Parathyroid adenoma (tissue), 2 donors: ENCODE data around the gene UACA.

ENCODE experiments used
- H2AFZ ChIP-seq: fragments of 300-600 bp; sonication (generic); one replicate; pipeline ENCODE4 v1.7.0; 2017; ENCODE audit warnings: antibody characterized with exemption, mild to moderate bottlenecking
- H3K27ac ChIP-seq: fragments of 300-600 bp; sonication (generic); one replicate; pipeline ENCODE4 v1.7.0; 2017
- H3K27me3 ChIP-seq: fragments of 300-600 bp; sonication (generic); one replicate; pipeline ENCODE4 v1.7.0; 2017; ENCODE audit warnings: low read length; ENCODE audit not compliant: control insufficient read depth, insufficient read depth
- H3K36me3 ChIP-seq: fragments of 300-600 bp; sonication (generic); one replicate; pipeline ENCODE4 v1.7.0; 2017; ENCODE audit warnings: low read length; ENCODE audit not compliant: control insufficient read depth, insufficient read depth
- H3K4me1 ChIP-seq: fragments of 300-600 bp; sonication (generic); one replicate; pipeline ENCODE4 v1.7.0; 2017; ENCODE audit warnings: control low read depth
- H3K4me2 ChIP-seq: fragments of 300-600 bp; sonication (generic); one replicate; pipeline ENCODE4 v1.7.0; 2017; ENCODE audit warnings: low read length
- H3K4me3 ChIP-seq: fragments of 300-600 bp; sonication (generic); one replicate; pipeline ENCODE4 v1.7.0; 2017; ENCODE audit warnings: low read depth, low read length
- H3K79me2 ChIP-seq: fragments of 300-600 bp; sonication (generic); one replicate; pipeline ENCODE4 v1.7.0; 2017; ENCODE audit warnings: control low read depth
- H3K9ac ChIP-seq: fragments of 300-600 bp; sonication (generic); one replicate; pipeline ENCODE4 v1.7.0; 2017; ENCODE audit warnings: mild to moderate bottlenecking
- H3K9me3 ChIP-seq: fragments of 300-600 bp; sonication (generic); one replicate; pipeline ENCODE4 v1.7.0; 2017; ENCODE audit warnings: low read length; ENCODE audit not compliant: control insufficient read depth
- CTCF ChIP-seq: fragments of 300-600 bp; sonication (generic); IDR thresholded peaks from one replicate; pipeline ENCODE4 v1.7.0; 2017; ENCODE audit warnings: antibody characterized with exemption, mild to moderate bottlenecking
- donor health status: primary hyperparathyroidism.

Gene UACA

GRCh38 chr15:70715840-70716485 lies 47.4 kb downstream of the UACA start:
- Histone ChIP-seq H3K79me2 (peaks cover 3% of the 10 kb centered on the region), H3K36me3 (no peaks in the 10 kb centered on the region), H2AFZ (no peak overlapping the region), H3K4me2 (no peak overlapping the region), H3K4me3 (no peak overlapping the region), H3K4me1 (no peaks in the 10 kb centered on the region), H3K9ac (no peak overlapping the region), H3K27ac (no peak overlapping the region), H3K9me3 (no peaks in the 10 kb centered on the region), H3K27me3 (no peaks in the 10 kb centered on the region)
- no peak for TF ChIP-seq CTCF

GRCh38 chr15:70714565-70714964 lies 48.8 kb downstream of the UACA start:
- no peak overlapping the region for H3K4me3 ChIP-seq
- H3K9ac ChIP-seq, result no peak overlapping the region
- no peaks in the 10 kb centered on the region for H3K36me3 ChIP-seq
- no peak overlapping the region for H2AFZ ChIP-seq
- H3K27me3 ChIP-seq, result no peaks in the 10 kb centered on the region
- peak overlapping the region; percentile 36 for H3K27ac ChIP-seq
- H3K79me2 ChIP-seq, result peaks cover 3% of the 10 kb centered on the region
- H3K4me2 ChIP-seq, result no peak overlapping the region
- no peaks in the 10 kb centered on the region for H3K9me3 ChIP-seq
- no peaks in the 10 kb centered on the region for H3K4me1 ChIP-seq
- no peak for TF ChIP-seq CTCF

GRCh38 chr15:70714015-70714414 lies 49.3 kb downstream of the UACA start:
- Histone ChIP-seq H3K9ac (no peak overlapping the region), H3K4me3 (no peak overlapping the region), H3K4me1 (no peaks in the 10 kb centered on the region)

GRCh38 chr15:70712271-70712670 lies 51.1 kb downstream of the UACA start:
- no peak for TF ChIP-seq CTCF
- H3K9ac ChIP-seq, result no peak overlapping the region
- no peaks in the 10 kb centered on the region for H3K27me3 ChIP-seq
- H2AFZ ChIP-seq, result no peak overlapping the region
- no peak overlapping the region for H3K4me3 ChIP-seq
- H3K4me1 ChIP-seq, result no peaks in the 10 kb centered on the region
- H3K9me3 ChIP-seq, result no peaks in the 10 kb centered on the region
- no peak overlapping the region for H3K27ac ChIP-seq
- no peaks in the 10 kb centered on the region for H3K36me3 ChIP-seq
- H3K79me2 ChIP-seq, result peaks cover 5% of the 10 kb centered on the region
- H3K4me2 ChIP-seq, result no peak overlapping the region

More at GRCh38 chr15:70714015-70714414, 49.3 kb downstream of the UACA start:
- Histone ChIP-seq H3K27ac (peak overlapping the region; percentile 36), H2AFZ (no peak overlapping the region), H3K36me3 (no peaks in the 10 kb centered on the region), H3K9me3 (no peaks in the 10 kb centered on the region), H3K27me3 (no peaks in the 10 kb centered on the region), H3K4me2 (peak overlapping the region; percentile 22), H3K79me2 (peaks cover 3% of the 10 kb centered on the region)
- TF ChIP-seq CTCF, result no peak

- Histone ChIP-seq H3K79me2 (peaks cover 5% of the 10 kb centered on the region), H3K4me1 (no peaks in the 10 kb centered on the region), H3K4me2 (no peak overlapping the region), H3K27ac (no peak overlapping the region), H3K9ac (no peak overlapping the region), H3K4me3 (no peak overlapping the region), H3K27me3 (no peaks in the 10 kb centered on the region), H2AFZ (no peak overlapping the region), H3K36me3 (no peaks in the 10 kb centered on the region), H3K9me3 (no peaks in the 10 kb centered on the region)
- TF ChIP-seq CTCF, result no peak
Observed at GRCh38 chr15:70710714-70711113, 52.6 kb downstream of the UACA start.
